ENCODE results near the gene AP1M1.

The AP1M1 gene

GRCh38 chr19:16208847-16209665 lies 11.3 kb downstream of the AP1M1 start:
- no peak for DNase-seq

GRCh38 chr19:16210168-16210567 lies 12.5 kb downstream of the AP1M1 start:
- DNase-seq, result no peak

- DNase-seq, result no peak
Observed at GRCh38 chr19:16213076-16213475, 15.4 kb downstream of the AP1M1 start.

GRCh38 chr19:16216744-16217670 lies 19.3 kb downstream of the AP1M1 start:
- no peak for DNase-seq

GRCh38 chr19:16217716-16218451 lies 20.2 kb downstream of the AP1M1 start:
- no peak for DNase-seq

- DNase-seq, result no peak
Observed at GRCh38 chr19:16218851-16219250, 21.1 kb downstream of the AP1M1 start.

- DNase-seq, result no peak
Observed at GRCh38 chr19:16222806-16223205, 25.1 kb downstream of the AP1M1 start.

GRCh38 chr19:16223746-16224145 lies 26.0 kb downstream of the AP1M1 start:
- DNase-seq, result no peak

- DNase-seq, result no peak
Observed at GRCh38 chr19:16224293-16225045, 26.8 kb downstream of the AP1M1 start.

- no peak for DNase-seq
Observed at GRCh38 chr19:16225279-16226183, 27.8 kb downstream of the AP1M1 start.

GRCh38 chr19:16226184-16226591 lies 28.5 kb downstream of the AP1M1 start:
- DNase-seq, result no peak

- DNase-seq, result no peak
Observed at GRCh38 chr19:16226878-16227836, 29.4 kb downstream of the AP1M1 start.

- no peak for DNase-seq
Observed at GRCh38 chr19:16227837-16228636, 30.3 kb downstream of the AP1M1 start.

- no peak for DNase-seq
Observed at GRCh38 chr19:16228637-16229321, 31.1 kb downstream of the AP1M1 start.

- DNase-seq, result no peak
Observed at GRCh38 chr19:16229322-16229641, 31.6 kb downstream of the AP1M1 start.

GRCh38 chr19:16232127-16232526 lies 34.4 kb downstream of the AP1M1 start:
- no peak for DNase-seq

- no peak for DNase-seq
Observed at GRCh38 chr19:16232568-16232967, 34.9 kb downstream of the AP1M1 start.

- no peak for DNase-seq
Observed at GRCh38 chr19:16233081-16233776, 35.5 kb downstream of the AP1M1 start.

Data from NK-92 treated with Interleukin-12 subunit alpha and Interleukin-12 subunit beta, amount 100 ng/mL, for 24 hours (cell line).